ENCODE data around the gene ITPR2. TPM values are rescaled to one million over a fixed set of nuclear protein-coding genes. Genes with fewer than 3 reads are reported as not detected.

ITPR2 gene
- total RNA-seq, 1 donor from 2014 or later, result 48.1 TPM

GRCh38 chr12:26666286-26666685 lies 166.7 kb downstream of the ITPR2 start:
- no peaks in the 10 kb centered on the region for H3K36me3 ChIP-seq
- H3K27me3 ChIP-seq, result no peaks in the 10 kb centered on the region
- TF ChIP-seq POLR2A (IDR thresholded peaks at IDR 0.05), result no peak
- no peak for TF ChIP-seq CTCF (IDR thresholded peaks at IDR 0.05)
- intact Hi-C loops (cut with DNase I), result no loop called here
- no peak for DNase-seq (ENCODE audit: extremely low spot score in 2 of 2)
- no peaks in the 10 kb centered on the region for H3K9me3 ChIP-seq
- no peak overlapping the region for H3K4me3 ChIP-seq
- H3K4me1 ChIP-seq, result no peaks in the 10 kb centered on the region
- no peak overlapping the region for H3K27ac ChIP-seq

DNA sequence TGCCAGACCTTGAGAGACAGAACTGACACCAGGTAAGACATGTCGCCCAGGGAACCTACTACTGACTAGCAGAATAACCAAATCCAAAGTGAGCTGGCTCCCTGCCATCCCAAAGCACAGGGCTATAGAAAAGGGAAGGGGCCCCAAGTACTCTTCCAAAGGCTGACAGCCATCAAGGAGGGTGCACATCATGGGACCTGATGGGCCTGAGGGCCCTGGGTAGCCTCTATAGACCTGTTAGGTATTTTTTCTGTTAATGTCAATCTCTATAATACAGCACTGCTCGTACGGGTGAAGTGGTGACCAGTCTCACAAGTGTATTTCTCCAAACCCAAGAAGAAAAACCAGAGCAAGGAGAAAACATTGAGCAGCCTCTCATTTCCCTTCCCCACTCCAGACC lies 171.6 kb downstream of the ITPR2 start:
- H3K9me3 ChIP-seq, result no peaks in the 10 kb centered on the region
- no peak overlapping the region for H3K4me3 ChIP-seq
- intact Hi-C loops (cut with DNase I), result no loop called here
- H3K27ac ChIP-seq, result no peak overlapping the region
- no peak for DNase-seq (ENCODE audit: extremely low spot score in 2 of 2)
- peaks cover 0 to 6% of the 10 kb centered on the region in 2 donors for H3K36me3 ChIP-seq
- no peaks in the 10 kb centered on the region for H3K27me3 ChIP-seq
- H3K4me1 ChIP-seq, result no peaks in the 10 kb centered on the region
- TF ChIP-seq POLR2AphosphoS5 (IDR thresholded peaks at IDR 0.05; ENCODE audit: insufficient read depth in 1 of 2, low read depth in 1 of 2) (no peak), POLR2A (IDR thresholded peaks at IDR 0.05) (no peak), CTCF (IDR thresholded peaks at IDR 0.05) (no peak)

DNA sequence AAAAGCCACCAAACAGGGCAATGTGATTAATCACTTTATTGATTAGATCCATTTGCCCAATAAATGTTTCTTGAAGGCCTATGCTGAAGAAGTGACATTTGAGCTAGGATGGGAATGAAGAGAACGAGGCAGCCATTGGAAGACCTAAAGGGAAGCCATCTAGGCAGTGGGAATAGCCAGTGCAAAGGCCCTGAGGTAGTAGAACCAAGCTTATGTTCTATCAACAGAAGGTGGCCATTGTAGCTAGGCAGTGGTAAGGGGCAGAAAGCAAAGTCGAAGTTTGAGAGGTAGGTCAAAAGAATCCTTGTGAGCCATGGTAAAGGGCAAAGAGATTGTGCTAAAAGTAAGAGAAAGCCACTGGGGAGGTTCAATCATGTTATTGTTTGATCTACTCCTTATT lies 173.1 kb downstream of the ITPR2 start:
- DNase-seq (ENCODE audit: extremely low spot score in 2 of 2), result no peak
- intact Hi-C loops (cut with DNase I), result loop anchor here (10.0 kb wide), 1 partner anchor 565 kb away; no protein-coding TSS in a partner anchor
- TF ChIP-seq POLR2AphosphoS5 (IDR thresholded peaks at IDR 0.05; ENCODE audit: insufficient read depth in 1 of 2, low read depth in 1 of 2) (no peak), CTCF (IDR thresholded peaks at IDR 0.05) (no peak), POLR2A (IDR thresholded peaks at IDR 0.05) (no peak)
- H3K9me3 ChIP-seq, result no peaks in the 10 kb centered on the region
- H3K4me3 ChIP-seq, result no peak overlapping the region
- no peaks in the 10 kb centered on the region for H3K27me3 ChIP-seq
- no peak overlapping the region for H3K27ac ChIP-seq
- peaks cover 0 to 11% of the 10 kb centered on the region in 2 donors for H3K36me3 ChIP-seq
- no peaks in the 10 kb centered on the region for H3K4me1 ChIP-seq

- Histone ChIP-seq H3K4me3 (no peak overlapping the region), H3K4me1 (no peaks in the 10 kb centered on the region), H3K36me3 (peaks cover 0 to 12% of the 10 kb centered on the region in 2 donors), H3K27ac (no peak overlapping the region), H3K9me3 (no peaks in the 10 kb centered on the region), H3K27me3 (no peaks in the 10 kb centered on the region)
- DNase-seq (ENCODE audit: extremely low spot score in 2 of 2), result no peak
- intact Hi-C loops (cut with DNase I), result loop anchor here (10.0 kb wide), 1 partner anchor 564 kb away; no protein-coding TSS in a partner anchor
- TF ChIP-seq CTCF (IDR thresholded peaks at IDR 0.05), result no peak
- TF ChIP-seq POLR2A (IDR thresholded peaks at IDR 0.05), result no peak
- TF ChIP-seq POLR2AphosphoS5 (IDR thresholded peaks at IDR 0.05; ENCODE audit: insufficient read depth in 1 of 2, low read depth in 1 of 2), result no peak
Observed at GRCh38 chr12:26658991-26659390, 174.0 kb downstream of the ITPR2 start.

GRCh38 chr12:26654623-26655022 lies 178.4 kb downstream of the ITPR2 start:
- TF ChIP-seq CTCF (IDR thresholded peaks at IDR 0.05) (no peak), POLR2A (IDR thresholded peaks at IDR 0.05) (no peak), POLR2AphosphoS5 (IDR thresholded peaks at IDR 0.05; ENCODE audit: insufficient read depth in 1 of 2, low read depth in 1 of 2) (no peak)
- intact Hi-C loops (cut with DNase I), result loop anchor here (10.0 kb wide), 1 partner anchor 560 kb away; no protein-coding TSS in a partner anchor
- H3K36me3 ChIP-seq, result peaks cover 0 to 12% of the 10 kb centered on the region in 2 donors

More at GRCh38 chr12:26654623-26655022, 178.4 kb downstream of the ITPR2 start:
- Histone ChIP-seq H3K27ac (no peak overlapping the region), H3K4me1 (no peaks in the 10 kb centered on the region), H3K9me3 (peaks cover 7% of the 10 kb centered on the region), H3K27me3 (no peaks in the 10 kb centered on the region), H3K4me3 (no peak overlapping the region)
- DNase-seq (ENCODE audit: extremely low spot score in 2 of 2), result no peak
